K562 (cell line): ENCODE measurements around the gene KRTAP2-4. TPM values are rescaled to one million over a fixed set of nuclear protein-coding genes. Genes with fewer than 3 reads are reported as not detected.

Experiments used
- EP300 ChIP-seq: IDR thresholded peaks from 2 replicates; pipeline ENCODE4 v1.6.1; 2012; ENCODE audit warnings: low read length, improper control_type of control experiment
- FOS ChIP-seq: IDR thresholded peaks from 3 replicates; pipeline ENCODE4 v1.6.1; 2011; ENCODE audit not compliant: insufficient read length; ENCODE audit errors: extremely low read depth
- FOXK1 ChIP-seq: sonication (generic); formaldehyde crosslinking; IDR thresholded peaks from 2 replicates; pipeline ENCODE4 v1.8.0; 2022; ENCODE audit warnings: missing genetic modification reagents, mild to moderate bottlenecking, borderline replicate concordance
- KLF6 ChIP-seq: fragments of 250-450 bp; sonication (Bioruptor Pico); IDR thresholded peaks from 2 replicates; pipeline ENCODE4 v1.4.0; 2020; ENCODE audit warnings: mild to moderate bottlenecking, moderate library complexity, borderline replicate concordance
- L3MBTL2 ChIP-seq: fragments of 450-650 bp; IDR thresholded peaks from 2 replicates; pipeline ENCODE4 v1.6.1; 2016; ENCODE audit warnings: mild to moderate bottlenecking, moderate library complexity
- MAZ ChIP-seq, 2 experiments: fragments of 450-650 bp in 1 of 2; sonication (generic) in 1 of 2; formaldehyde crosslinking; IDR thresholded peaks in 1 of 2; conservative IDR thresholded peaks in 1 of 2; 2 replicates each; pipeline versions ENCODE4 v1.4.0 to v1.5.0; 2020; ENCODE audit warnings: mild to moderate bottlenecking in 1 of 2, missing genetic modification reagents in 1 of 2
- SIN3A ChIP-seq, 2 experiments: fragments of 150-350 bp in 1 of 2; IDR thresholded peaks; 2 replicates each; pipeline ENCODE4 v1.6.1; 2011 to 2016; ENCODE audit warnings: borderline replicate concordance in 2 of 2, low read depth in 2 of 2, low read length in 2 of 2, mild to moderate bottlenecking in 2 of 2, moderate library complexity in 2 of 2; ENCODE audit not compliant: control insufficient read depth in 1 of 2
- TAL1 ChIP-seq: fragments of 450-650 bp; IDR thresholded peaks from 2 replicates; pipeline ENCODE4 v1.6.1; 2016; ENCODE audit warnings: mild to moderate bottlenecking
- TCF3 ChIP-seq: sonication (generic); formaldehyde crosslinking; IDR thresholded peaks from 2 replicates; pipeline ENCODE4 v1.4.0; 2020; ENCODE audit warnings: mild to moderate bottlenecking, missing genetic modification reagents
- ZKSCAN8 ChIP-seq: fragments of 200-800 bp; sonication (Bioruptor generic); IDR thresholded peaks from 2 replicates; pipeline ENCODE4 v1.6.1; 2016; ENCODE audit warnings: missing genetic modification characterization, missing compliant biosample characterization
- ZNF253 ChIP-seq: fragments of 250-450 bp; sonication (Bioruptor Pico); conservative IDR thresholded peaks from 2 replicates; pipeline ENCODE4 v1.6.1; 2021; ENCODE audit warnings: mild to moderate bottlenecking
- ZNF316 ChIP-seq: fragments of 450-650 bp; IDR thresholded peaks from 2 replicates; pipeline ENCODE4 v1.6.1; 2016
- ZNF696 ChIP-seq: fragments of 250-450 bp; sonication (Bioruptor Pico); conservative IDR thresholded peaks from 2 replicates; pipeline ENCODE4 v1.4.0; 2020; ENCODE audit warnings: mild to moderate bottlenecking, moderate library complexity
- ZSCAN32 ChIP-seq: fragments of 450-650 bp; formaldehyde crosslinking; IDR thresholded peaks from 2 replicates; pipeline ENCODE4 v1.4.0; 2020; ENCODE audit warnings: mild to moderate bottlenecking, moderate library complexity
- polyA plus RNA-seq, 8 experiments: library from polyadenylated mRNA; depleted of rRNA in 4 of 8; stranded (reverse) in 5 of 8; unstranded in 3 of 8; fragments of >200 nt; fragmentation: Nextera tagmentation in 2 of 8; fragmentation: Illumina TruSeq in 1 of 8; extraction: Ambion mirVana in 2 of 8; extraction: Trizol in 1 of 8; gene quantifications; 2 replicates each; pipeline versions ENCODE4 v1.2.1 to v1.2.3, GENCODE V29; 2011 to 2014; ENCODE audit warnings: inconsistent platforms in 1 of 8, missing spikeins in 1 of 8
- total RNA-seq, 7 experiments: library from RNA; depleted of rRNA in 6 of 7; stranded (reverse); fragments of >200 nt in 6 of 7; fragmentation: Illumina TruSeq in 2 of 7; extraction: Trizol in 2 of 7; gene quantifications; 2 replicates each; pipeline versions ENCODE4 v1.2.1 to v1.2.3, GENCODE V29; 2011 to 2021; ENCODE audit warnings: low replicate concordance in 1 of 7
- TF ChIP-seq, protein P1 (sequence below), 2 experiments: fragments of 450-650 bp; IDR thresholded peaks; 2 replicates each; pipeline ENCODE4 v1.6.1; 2016; ENCODE audit warnings: mild to moderate bottlenecking in 2 of 2, borderline replicate concordance in 1 of 2, low read depth in 1 of 2, moderate library complexity in 1 of 2

Gene KRTAP2-4
- total and polyA plus RNA-seq, 9 of the 15 experiments (the other 6 are each of a cell fraction or from before 2014, with no cell fraction given) = not detected

DNA sequence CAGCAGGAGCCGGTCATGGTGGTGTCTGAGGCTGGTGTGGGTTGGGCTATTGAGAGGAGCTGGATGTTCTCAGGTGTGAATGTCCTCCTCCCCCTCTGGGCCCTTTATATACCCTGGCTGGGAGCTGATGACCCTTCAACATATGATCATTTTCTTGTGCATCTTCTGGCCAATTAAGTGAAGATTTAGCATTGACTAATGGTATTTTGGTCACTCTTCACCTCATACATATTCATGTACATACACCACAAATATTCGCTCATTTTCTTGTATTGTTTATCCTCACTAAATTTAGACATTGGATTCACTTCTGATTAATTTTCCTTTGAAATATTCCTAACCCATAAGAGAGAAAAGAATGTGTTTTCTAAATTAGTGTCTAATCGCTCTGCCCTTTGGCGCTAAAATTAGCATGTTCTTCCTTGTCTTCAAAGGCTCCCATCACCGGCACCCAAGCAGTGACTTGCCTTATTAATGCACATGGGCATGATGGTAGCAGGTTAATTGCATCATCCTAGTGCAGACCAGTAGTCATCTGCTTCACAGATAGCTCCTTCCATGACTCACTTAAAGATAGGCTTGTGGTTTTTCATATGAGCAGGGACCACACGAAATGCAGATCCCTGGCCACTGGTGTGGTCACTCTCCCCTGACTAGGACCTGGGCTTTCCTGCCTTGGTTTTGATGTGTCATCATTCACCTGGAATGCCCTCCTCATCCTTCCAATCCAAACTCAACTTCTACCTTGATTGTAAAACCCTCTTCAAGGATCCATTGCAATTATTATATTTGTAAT is at the start of gene KRTAP2-4 (continued):
- TF ChIP-seq MAZ (CRISPR knock-in tag; conservative IDR thresholded peaks at IDR 0.05 in 1 of 2, IDR thresholded peaks at IDR 0.05 in 1 of 2) = 0 out of 4 replicates have a peak, but pooled peaks of 1 of the 2 experiments have one; percentile 33
- no peak for TF ChIP-seq ZNF696
- TF ChIP-seq KLF6 (CRISPR knock-in tag) = peak; percentile 37; the same call in 1 of the 2 replicates
- no peak for TF ChIP-seq SIN3A (IDR thresholded peaks at IDR 0.05; ENCODE audit: borderline replicate concordance in 2 of 2, control insufficient read depth in 1 of 2, low read depth in 2 of 2, low read length in 2 of 2)
- TF ChIP-seq L3MBTL2 = peak; percentile 99
- no peak for TF ChIP-seq FOXK1 (CRISPR knock-in tag)
- peak; percentile 23 for TF ChIP-seq FOS
- TF ChIP-seq, protein P1, sequence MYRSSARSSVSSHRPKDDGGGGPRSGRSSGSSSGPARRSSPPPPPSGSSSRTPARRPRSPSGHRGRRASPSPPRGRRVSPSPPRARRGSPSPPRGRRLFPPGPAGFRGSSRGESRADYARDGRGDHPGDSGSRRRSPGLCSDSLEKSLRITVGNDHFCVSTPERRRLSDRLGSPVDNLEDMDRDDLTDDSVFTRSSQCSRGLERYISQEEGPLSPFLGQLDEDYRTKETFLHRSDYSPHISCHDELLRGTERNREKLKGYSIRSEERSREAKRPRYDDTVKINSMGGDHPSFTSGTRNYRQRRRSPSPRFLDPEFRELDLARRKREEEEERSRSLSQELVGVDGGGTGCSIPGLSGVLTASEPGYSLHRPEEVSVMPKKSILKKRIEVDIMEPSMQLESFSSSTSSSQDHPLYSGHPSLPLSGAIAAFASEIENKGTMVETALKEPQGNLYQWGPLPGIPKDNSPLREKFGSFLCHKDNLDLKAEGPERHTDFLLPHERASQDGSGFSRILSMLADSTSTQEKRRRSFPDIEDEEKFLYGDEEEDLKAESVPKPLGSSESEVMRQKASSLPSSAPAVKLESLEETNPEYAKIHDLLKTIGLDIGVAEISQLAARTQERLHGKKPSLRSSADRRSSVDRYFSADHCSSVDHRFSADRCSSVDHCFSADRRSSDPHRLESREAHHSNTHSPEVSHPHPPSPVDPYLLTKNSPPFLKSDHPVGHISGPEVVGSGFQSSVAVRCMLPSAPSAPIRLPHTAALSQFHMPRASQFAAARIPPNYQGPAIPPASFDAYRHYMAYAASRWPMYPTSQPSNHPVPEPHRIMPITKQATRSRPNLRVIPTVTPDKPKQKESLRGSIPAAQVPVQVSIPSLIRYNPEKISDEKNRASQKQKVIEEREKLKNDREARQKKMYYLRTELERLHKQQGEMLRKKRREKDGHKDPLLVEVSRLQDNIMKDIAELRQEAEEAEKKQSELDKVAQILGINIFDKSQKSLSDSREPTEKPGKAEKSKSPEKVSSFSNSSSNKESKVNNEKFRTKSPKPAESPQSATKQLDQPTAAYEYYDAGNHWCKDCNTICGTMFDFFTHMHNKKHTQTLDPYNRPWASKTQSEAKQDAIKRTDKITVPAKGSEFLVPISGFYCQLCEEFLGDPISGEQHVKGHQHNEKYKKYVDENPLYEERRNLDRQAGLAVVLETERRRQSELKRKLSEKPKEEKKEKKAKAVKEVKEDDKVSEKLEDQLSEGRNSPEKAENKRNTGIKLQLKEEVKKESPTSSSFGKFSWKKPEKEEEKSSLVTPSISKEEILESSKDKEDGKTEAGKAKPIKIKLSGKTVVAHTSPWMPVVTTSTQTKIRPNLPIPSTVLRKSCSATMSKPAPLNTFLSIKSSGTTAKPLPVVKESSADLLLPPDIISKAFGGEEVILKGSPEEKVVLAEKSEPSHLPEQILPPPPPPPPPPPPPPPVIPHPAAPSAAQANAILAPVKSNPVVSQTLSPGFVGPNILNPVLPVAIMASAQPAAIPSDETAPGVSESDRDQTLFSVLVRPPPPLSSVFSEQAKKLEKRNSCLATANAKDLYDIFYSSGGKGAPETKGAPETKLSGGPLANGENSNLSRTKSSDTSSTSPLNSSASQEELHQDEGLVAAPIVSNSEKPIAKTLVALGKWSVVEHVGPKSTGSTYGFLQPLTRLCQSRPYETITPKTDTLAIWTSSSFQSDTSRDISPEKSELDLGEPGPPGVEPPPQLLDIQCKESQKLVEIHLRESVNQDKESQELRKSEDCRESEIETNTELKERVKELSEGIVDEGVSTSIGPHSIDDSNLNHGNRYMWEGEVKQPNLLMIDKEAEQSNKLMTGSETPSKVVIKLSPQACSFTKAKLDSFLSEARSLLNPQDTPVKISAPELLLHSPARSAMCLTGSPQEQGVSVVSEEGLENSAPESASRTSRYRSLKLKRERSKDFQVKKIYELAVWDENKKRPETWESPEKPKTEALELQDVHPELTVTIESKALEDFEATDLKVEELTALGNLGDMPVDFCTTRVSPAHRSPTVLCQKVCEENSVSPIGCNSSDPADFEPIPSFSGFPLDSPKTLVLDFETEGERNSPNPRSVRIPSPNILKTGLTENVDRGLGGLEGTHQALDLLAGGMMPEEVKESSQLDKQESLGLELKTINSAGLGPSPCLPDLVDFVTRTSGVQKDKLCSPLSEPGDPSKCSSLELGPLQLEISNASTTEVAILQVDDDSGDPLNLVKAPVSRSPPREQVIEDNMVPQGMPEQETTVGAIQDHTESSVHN (IDR thresholded peaks at IDR 0.05; ENCODE audit: borderline replicate concordance in 1 of 2, low read depth in 1 of 2) = peak in 1 of 2 experiments; percentile 95; a peak in 2 of 4 replicates
- TF ChIP-seq ZSCAN32 (CRISPR knock-in tag) = peak; percentile 93
- no peak for TF ChIP-seq ZNF253 (CRISPR knock-in tag)
- peak; percentile 36; the same call in 1 of the 2 replicates for TF ChIP-seq ZNF316
- peak; percentile 49; the same call in 1 of the 2 replicates for TF ChIP-seq ZKSCAN8 (CRISPR knock-in tag)
- TF ChIP-seq TAL1 = peak; percentile 45; the same call in 1 of the 2 replicates
- TF ChIP-seq TCF3 (CRISPR knock-in tag) = peak; percentile 52
- TF ChIP-seq EP300 = peak; percentile 56
